GM18907 (cell line): ENCODE data around the gene PAPSS1.

Experiments used
- ATAC-seq: cut with Tn5 transposase; IDR thresholded peaks from one replicate; pipeline ENCODE4 v1.9.1; 2021; ENCODE audit warnings: mild to moderate bottlenecking, moderate library complexity; ENCODE audit not compliant: unreplicated experiment

The PAPSS1 gene

DNA sequence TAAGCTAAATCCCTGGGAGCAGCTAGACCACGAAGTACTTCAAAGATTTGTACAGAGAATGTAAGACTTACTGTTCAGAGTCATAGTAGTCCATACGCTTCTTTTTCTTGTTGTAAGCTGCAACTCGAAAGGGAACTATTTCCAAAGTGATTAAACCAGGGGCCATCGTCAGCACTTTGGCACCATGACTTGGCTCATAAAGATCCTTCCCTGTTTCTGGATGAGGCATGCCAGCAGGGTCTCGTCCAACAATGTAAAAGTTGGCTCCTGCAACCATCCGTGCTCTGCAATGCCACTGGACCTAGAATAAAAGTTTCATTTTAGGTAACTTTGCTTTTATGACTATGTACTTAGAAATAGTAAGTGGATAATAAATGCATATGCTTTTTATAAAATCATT lies 88.5 kb downstream of the PAPSS1 start:
- no peak for ATAC-seq

DNA sequence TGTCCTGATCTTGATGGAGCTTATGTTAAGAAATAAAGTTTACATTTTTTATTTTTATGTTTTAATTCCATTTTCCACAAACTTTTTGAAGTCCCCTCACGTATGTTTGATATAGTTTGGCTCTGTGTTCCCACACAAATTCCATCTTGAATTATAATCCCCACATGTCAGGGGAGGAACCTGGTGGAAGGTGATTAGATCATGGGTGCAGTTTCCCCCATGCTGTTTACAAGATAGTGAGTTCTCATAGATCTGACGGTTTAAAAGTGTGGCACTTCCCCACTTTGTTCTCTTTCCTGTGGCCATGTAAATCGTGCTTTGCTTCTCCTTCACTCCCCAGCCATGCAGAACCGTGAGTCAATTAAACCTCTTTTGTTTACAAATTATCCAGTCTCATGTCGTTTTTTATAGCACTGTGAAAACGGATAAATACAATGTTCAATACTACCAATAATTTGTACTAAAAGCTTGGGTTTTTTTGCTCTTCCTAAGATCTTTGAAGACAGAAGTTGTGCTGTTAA lies 89.8 kb downstream of the PAPSS1 start:
- ATAC-seq = no peak

DNA sequence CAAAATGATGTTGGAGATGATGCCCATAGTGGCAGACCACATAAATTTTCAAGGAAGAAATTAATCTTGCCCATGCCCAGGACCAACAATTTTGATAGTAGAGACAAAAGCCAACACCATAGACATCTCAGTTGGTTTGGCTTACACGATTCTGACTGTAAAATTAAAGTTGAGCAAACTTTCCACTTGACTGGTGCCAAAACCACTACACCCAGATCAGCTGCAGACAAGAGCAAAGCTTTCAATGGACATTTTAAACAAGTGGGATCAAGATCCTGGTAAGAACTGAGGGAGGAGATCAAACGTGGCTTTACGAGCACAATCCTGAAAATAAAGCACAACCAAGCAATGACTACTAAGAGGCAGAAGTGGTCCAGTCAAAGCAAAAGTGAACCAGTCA lies 90.7 kb downstream of the PAPSS1 start:
- no peak for ATAC-seq

DNA sequence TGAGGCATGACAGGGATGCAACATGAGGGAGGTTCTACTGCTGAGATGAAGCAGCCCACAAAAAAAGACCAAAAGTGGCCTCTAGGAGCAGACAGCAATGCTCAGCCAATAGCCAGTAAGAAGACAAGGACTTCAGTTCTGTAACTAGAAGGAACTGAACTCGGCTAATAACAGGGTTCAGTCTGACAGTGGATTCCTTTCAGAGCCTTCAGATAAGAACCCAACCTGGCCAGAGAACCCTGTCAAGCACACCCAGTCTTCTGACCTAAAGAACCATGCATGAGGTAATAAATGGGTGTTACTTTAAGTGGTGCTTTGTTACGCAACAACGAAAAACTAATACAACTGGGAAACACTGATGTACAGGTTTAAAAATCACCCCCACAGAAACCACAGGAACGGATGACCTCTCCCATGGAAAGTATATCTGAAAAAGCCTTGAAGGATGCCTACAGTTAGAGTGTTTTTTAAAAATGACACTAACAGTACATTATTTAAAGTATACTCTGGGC lies 94.6 kb downstream of the PAPSS1 start:
- no peak for ATAC-seq

DNA sequence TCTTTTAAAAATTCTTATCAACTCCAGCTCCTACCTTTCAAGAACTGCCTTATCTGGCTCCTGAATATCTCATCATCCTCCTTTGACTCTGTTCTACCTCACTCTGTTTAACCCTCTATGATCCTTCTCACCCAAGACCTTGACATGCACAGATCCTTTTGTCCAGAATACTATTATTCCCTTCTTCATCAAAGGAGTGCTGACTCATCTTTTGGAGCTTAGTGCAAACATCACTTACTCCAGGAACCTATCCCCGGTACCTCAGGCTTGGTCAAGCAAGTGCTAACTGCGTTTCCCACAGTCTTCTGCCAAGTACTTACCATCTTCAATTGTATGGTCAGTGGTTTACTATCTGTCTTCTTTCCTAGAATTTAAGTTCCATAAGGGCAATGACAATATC lies 96.0 kb downstream of the PAPSS1 start:
- no peak for ATAC-seq

DNA sequence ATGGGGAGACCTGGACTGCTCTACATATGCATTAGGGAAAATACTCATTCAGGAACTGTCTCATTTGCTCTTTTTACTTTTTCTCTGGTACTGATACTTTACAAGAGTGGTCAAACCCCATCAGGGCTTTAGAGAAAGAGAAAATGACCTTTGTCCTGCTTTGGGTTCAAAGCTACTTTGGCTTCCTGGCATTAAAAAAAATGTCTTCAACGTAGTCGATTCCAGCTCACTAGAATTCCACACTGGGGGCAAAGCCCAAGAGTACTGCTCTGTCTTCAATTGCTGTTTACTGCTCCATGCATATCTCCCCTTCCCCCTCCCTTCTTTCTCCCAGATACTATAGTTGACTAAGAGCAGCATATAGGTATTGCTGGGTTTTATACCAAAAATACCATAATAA lies 98.0 kb downstream of the PAPSS1 start:
- no peak for ATAC-seq

DNA sequence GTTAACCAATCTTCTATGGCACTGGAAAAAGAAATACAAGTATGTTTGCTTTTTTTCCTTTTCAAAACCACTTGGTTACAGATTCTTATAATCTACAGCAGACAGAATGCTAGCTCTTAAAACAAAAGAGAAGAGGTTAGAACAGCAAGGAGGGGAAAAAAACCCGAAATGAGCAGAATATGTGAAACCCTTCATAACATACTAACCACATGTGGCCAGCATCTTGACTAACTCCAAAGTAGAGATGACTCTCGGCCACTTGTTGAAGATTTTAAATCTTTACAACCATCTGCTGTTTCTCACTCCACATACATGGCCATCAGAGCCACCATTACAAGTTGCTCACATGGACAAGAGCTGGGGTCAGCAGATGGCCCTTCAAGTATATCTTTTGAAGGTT lies 100.3 kb downstream of the PAPSS1 start:
- ATAC-seq = no peak

DNA sequence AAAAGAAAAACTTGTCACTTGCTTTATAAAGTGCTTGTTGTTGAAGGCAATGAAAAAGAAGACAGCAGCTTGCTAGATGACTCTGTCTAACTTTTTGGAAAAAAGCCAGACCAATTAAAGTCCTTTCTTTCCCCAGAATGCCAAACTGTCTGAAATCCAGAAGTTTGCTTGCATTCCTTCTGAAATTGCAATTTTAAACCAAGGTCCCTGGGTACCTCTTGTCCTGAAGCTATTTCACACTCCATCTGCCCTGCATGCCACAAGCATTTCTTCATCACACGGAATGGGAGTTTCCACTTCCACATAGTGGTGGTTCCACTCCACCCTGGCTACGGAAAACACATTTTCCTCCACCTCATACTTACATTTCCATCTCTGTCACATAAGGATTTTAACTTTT lies 101.0 kb downstream of the PAPSS1 start:
- no peak for ATAC-seq

DNA sequence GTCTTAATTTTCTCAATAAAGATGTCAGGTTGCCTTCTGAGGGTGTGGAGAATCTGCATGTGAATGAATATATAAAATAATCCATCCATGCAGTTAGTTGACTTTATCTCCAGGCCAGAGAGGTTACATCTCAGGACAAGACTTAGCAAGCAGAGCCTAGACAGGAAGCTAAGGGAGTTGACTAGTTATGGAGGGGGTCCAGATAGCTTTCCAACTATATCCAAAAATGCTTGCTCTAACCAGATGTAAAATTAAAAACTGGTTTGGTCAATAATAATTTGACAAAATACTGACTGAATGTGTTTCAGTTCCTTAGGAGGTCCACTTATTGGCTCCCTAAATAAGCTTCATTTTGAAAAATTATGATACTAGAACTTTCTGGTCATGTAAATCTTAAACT lies 101.4 kb downstream of the PAPSS1 start:
- no peak for ATAC-seq

DNA sequence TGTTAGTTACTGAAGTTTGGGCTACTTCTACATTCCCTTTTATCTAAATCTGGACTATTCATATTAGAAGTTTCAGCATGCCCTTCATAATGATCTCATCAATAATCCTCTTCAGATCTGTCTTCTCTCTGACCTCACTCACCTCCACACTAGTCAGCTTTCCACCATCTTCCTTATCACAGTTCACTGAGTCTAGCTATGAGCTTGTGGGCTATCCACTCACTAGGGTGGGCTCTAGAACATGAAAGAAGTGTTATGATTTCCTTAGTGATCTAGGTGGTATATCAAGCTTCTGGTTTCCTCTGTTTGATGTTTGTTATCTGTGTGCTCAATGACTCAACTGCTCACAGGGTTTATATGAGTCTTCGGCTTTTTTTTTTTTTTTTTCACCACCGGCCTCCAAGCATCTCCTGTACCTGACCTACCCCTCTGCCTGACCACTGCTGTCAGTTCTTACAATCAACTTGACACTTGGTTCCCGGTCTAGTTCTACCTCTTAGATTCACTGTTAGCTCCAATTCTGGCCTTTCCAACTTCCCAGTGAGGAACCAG lies 103.1 kb downstream of the PAPSS1 start:
- ATAC-seq = no peak

DNA sequence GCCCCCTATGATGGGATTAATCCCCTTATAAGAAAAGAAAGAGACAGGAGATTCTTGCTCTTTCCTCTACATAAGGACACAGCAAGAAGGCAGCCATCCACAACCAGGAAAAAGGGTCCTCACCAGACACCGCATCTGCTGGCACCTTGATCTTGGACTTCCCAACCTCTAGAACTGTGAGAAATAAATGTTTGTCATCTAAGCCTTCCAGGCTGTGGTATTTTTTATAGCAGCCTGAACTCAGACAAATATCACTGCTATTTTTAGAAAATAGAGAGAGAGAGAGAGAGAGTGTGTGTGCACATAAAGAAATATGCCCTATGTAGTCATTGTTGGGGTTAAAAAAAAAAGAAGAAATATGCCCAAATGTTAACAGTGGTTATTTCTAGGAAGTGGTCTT lies 104.2 kb downstream of the PAPSS1 start:
- no peak for ATAC-seq

DNA sequence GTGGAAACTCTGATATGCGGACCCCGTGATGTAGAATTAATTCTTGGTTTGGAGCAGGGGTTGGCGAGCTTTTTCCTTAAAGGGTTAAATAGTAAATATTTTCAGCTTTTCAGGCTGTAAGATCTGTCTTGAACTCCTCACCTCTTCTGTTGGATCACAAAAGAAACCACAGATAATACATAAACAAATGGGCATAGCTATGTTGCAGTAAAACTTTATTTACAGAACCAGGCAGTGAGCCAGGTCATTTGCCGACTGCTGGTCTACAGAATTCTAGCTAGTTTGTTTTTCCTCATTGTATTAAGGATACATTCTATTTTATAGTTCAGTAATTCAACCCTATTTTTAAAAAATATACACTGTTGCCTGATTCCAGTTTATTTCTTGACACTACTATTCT lies 116.6 kb downstream of the PAPSS1 start:
- no peak for ATAC-seq

DNA sequence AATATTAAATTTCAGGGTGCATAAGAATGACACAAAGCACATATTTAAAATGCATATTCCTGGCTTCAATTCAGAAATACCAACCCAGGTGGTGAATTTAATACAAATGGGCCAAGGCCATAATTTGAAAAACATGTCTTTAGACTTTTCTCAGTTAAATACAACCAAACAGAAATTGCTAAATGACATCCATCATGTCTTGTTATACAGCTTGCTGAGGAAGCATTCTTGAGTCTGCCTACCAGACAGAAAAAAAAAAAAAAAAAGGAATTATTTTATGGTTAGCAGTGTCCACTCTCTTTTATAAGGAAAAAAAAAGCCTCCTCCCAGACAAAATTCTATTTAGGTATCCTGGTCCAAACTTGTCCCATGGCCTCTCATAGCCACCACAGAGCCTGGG lies 119.1 kb downstream of the PAPSS1 start:
- no peak for ATAC-seq

DNA sequence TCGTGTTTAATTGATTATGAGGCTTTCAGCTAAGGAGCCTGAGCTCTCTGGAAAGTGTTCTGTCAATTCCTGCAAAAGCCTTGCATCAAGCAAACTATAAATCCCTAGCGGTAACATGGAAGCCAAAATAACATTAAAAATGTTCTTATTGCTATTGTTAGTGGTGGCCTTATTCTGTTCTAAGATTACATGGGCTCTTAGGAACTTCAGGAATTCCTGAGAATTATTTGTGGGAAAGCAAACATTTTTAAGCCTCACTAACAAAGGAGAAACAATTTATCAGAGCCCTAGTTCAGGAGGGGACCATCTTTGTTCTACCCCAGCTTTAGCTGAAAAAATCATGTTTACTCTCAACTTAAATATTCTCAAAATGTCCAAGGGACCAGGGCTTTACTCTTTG lies 119.6 kb downstream of the PAPSS1 start:
- ATAC-seq = no peak

DNA sequence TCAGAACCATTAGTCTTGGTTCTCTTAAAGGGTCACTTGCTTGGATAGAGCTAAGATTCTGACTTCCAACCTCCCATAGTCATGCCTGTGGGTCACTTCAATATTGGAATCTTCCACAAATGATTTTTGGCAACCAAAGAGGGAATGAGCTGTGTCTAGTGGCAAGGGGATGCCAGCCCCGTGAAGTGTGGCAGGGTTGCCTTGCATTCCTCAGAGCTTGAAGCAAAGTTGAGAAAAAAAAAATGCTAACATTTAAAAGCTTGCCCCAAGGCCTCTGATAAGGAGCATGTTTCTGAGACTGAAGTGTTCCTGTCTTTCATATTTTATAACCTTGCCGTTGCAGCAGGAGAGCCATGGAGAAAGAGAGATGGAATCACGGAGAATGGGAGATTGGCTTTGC lies 120.2 kb downstream of the PAPSS1 start:
- no peak for ATAC-seq

DNA sequence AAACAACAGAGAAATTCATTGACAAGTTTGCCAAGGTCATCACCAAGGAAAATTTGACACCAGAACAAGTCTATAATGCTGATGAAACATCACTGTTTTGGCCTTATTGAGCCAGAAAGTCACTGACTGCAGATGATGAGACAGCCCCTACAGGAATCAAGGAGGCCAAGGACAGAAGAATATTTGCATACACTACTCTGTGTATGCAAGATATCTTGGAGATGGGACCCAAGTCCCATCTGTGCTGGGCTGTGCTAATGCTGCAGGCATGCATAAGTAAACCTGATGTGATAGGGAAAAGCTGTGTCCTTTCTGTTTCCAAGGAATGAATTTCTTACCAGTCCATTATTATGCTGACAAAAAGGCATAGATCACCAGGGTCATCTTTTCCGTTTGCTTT lies 126.8 kb downstream of the PAPSS1 start:
- no peak for ATAC-seq

DNA sequence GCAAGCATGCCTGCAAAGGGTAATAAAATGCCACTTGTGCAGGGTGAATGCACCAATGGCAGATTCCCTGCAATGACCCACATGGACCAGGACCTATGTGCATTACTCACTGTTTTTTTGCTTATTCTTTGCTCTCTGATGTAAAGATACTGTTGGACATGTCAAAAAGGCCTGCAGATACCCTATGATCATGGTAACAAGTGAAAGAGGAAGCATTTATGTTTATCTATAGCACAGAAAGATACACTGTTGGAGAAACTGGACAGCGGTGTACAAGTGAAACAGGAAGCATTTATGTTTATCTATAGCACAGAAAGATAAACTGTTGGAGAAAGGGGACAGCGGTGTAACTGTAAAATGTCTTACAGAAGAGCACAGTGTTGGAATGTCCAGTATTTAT lies 127.5 kb downstream of the PAPSS1 start:
- ATAC-seq = peak; percentile 70

DNA sequence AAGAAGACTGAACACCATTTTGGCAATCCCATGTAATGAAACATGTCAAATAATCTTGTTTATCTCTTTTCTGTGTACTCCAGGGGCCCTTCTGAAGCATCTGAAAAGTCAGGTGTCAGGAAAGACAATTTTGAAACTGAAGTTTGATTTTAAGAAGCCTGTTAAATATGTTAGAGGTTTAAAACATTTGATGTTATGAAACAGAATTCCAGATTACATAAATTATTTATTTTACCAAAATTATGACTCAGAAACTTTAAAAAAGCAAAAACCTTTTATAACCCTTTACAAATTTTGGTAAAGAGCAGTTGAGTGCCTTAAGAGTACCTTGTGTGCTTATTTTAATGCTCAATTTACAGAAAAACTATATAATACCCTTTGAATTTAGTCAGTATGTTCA lies 130.8 kb downstream of the PAPSS1 start:
- no peak for ATAC-seq

DNA sequence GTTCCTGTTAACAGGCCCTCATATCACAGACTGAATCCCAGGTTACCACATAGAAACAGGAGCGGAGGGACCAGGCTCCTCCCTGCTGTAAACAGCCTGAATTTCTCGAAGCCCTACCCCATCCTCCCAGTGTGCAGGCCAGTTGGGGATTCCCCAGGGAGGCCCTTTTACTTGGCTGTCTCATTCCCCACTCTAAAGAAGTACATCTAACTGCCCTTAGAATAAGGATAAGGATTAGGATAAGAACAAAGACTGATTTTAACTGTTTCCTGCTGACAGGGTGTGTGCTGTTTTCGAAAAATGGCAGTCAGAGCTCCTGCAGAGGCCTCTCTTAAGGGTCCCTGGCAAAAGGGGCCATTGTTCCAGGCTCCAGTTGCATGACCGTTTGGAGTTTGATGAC lies 133.7 kb downstream of the PAPSS1 start:
- ATAC-seq = no peak

DNA sequence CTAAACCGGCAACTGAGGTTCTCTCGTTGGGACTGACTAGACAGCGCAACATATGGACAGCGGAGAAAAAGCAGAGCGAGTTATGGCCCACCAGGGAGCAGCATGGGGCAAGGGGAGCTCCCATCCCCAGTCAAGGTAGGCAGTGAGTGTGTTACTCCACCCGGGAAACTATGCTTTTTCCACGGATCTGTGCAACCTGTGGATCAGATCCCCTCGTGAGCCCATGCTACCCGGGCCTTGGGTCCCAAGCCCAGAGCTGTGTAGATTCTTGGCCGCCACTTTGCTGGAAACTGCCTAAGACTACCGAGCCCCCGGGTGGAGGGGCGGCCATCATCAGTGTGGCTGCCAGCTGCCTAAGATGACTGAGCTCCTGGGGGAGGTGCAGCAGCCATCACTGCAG lies 140.9 kb downstream of the PAPSS1 start:
- no peak for ATAC-seq

DNA sequence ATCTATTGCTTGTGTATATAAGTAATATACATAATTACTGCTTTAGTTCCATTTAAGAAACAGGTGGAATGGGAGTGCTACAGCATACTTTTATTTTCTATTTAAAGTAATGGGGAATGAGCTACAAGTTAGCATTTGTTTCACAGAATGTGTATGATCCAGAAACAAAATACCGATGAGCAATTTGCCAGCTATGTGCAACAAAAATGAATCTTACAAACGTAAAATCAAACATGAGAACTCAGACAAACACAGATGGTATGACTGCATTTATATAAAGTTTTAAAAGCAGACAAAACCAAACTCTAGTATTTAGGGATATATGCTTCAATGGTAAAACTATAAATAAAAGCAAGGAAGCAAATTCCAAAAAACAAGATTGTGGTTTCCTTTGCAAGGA lies 141.7 kb downstream of the PAPSS1 start:
- ATAC-seq = no peak

DNA sequence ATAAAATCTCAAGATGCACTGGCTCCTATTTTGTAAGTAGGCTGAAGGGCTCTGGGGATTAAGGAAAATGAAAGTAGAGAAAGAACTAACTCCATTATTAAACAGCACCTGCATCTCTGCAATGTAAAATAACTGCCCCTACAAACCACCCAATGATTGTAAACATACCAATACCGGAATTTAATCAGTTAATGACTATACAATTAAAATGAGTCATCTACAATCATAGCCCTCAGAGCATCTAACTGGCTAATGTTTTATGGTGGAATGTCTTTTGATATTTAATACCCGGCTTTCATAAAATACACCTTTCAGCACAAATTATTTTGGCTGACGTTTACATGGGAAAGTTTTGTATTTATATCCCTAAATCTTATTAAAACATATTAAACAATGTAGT lies 142.3 kb downstream of the PAPSS1 start:
- ATAC-seq = no peak

DNA sequence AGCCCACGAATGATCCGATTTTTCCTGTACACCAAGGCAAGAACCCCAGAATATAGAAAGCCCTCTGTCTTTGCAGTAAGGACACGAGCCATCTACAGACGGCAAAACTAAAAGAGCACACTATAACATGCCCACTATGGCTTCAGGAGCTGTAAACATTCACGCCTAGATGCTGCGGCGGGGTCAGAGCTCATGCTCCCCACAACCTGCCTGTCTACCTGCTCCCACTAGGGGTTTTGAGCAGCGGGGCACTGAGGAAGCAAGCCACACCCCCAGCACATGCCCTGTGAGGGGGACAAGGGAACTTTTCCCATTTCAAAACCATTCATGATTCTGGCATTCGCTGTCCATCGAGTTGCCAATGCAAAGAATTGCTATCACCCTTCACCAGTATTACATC lies 144.8 kb downstream of the PAPSS1 start:
- no peak for ATAC-seq
